ENCODE data around the gene JAZF1. TPM values are rescaled to one million over a fixed set of nuclear protein-coding genes. Genes with fewer than 3 reads are reported as not detected.

The JAZF1 gene
- total RNA-seq, 1 experiment from 2014 or later, result 3.4 TPM

DNA sequence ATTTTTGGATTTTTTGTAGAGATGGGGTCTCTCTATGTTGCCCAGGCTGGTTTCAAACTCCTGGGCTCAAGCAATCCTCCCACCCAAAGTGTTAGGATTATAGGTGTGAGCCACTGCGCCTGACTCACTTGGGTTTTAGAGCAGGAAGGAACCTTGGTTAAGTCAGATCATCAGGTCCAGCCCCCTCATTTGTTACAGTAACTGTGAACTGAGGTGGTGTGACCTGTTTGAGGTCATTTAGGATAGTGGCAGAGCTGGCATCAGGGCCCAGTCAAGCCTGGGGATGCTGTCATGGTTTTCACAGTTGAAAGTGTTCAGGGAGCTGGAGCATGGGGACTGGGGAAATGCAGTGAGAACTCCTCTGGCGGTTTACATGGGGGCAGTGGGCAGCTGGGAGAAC is 281.0 kb downstream of the JAZF1 start:
- TF ChIP-seq SIN3A (IDR thresholded peaks at IDR 0.05; ENCODE audit: low read depth), result no peak
- TF ChIP-seq, protein P1, sequence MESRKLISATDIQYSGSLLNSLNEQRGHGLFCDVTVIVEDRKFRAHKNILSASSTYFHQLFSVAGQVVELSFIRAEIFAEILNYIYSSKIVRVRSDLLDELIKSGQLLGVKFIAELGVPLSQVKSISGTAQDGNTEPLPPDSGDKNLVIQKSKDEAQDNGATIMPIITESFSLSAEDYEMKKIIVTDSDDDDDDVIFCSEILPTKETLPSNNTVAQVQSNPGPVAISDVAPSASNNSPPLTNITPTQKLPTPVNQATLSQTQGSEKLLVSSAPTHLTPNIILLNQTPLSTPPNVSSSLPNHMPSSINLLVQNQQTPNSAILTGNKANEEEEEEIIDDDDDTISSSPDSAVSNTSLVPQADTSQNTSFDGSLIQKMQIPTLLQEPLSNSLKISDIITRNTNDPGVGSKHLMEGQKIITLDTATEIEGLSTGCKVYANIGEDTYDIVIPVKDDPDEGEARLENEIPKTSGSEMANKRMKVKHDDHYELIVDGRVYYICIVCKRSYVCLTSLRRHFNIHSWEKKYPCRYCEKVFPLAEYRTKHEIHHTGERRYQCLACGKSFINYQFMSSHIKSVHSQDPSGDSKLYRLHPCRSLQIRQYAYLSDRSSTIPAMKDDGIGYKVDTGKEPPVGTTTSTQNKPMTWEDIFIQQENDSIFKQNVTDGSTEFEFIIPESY (IDR thresholded peaks at IDR 0.05; ENCODE audit: extremely low read depth, insufficient replicate concordance, low read length), result no peak
- no TSS peak for BruUV-seq (replicated peaks)
- Histone ChIP-seq H3K4me2 (ENCODE audit: low read length) (no peak overlapping the region), H3K79me2 (ENCODE audit: insufficient read depth, low read length) (no peaks in the 10 kb centered on the region), H3K27ac (ENCODE audit: low read depth, low read length) (no peak overlapping the region), H3K9ac (ENCODE audit: low read length) (no peak overlapping the region), H2AFZ (ENCODE audit: low read depth, low read length, poor library complexity, severe bottlenecking) (no peak overlapping the region), H3K4me3 (replicated peaks in 1 of 2; ENCODE audit: low read depth in 1 of 2, low read length in 2 of 2) (no peak overlapping the region), H3K9me3 (ENCODE audit: control insufficient read depth in 1 of 2, insufficient read depth in 1 of 2, low read depth in 1 of 2, low read length in 2 of 2) (no peaks in the 10 kb centered on the region), H3K4me1 (ENCODE audit: control insufficient read depth in 1 of 2, insufficient read depth in 2 of 2, low read length in 2 of 2) (no peaks in the 10 kb centered on the region), H3K27me3 (ENCODE audit: insufficient read depth, low read length) (no peaks in the 10 kb centered on the region), H3K36me3 (ENCODE audit: control insufficient read depth in 1 of 2, insufficient read depth in 2 of 2, low read length in 2 of 2) (no peaks in the 10 kb centered on the region), H3K9me2 (ENCODE audit: insufficient read depth) (no peaks in the 10 kb centered on the region), H4K20me1 (ENCODE audit: insufficient read depth) (no peaks in the 10 kb centered on the region)
- DNase-seq (ENCODE audit: low read depth, low spot score) (no peak), ATAC-seq (no peak)
- POLR2A ChIA-PET, result no interaction called here
- intact Hi-C loops (cut with micrococcal nuclease), result no loop called here
- CTCF ChIA-PET, result no interaction called here
- RAD21 ChIA-PET (ENCODE audit: low non-redundant PET in 1 of 2, low total read pairs in 2 of 2, uncharacterized antibody in 2 of 2, unreplicated experiment in 2 of 2), result no interaction called here

DNA sequence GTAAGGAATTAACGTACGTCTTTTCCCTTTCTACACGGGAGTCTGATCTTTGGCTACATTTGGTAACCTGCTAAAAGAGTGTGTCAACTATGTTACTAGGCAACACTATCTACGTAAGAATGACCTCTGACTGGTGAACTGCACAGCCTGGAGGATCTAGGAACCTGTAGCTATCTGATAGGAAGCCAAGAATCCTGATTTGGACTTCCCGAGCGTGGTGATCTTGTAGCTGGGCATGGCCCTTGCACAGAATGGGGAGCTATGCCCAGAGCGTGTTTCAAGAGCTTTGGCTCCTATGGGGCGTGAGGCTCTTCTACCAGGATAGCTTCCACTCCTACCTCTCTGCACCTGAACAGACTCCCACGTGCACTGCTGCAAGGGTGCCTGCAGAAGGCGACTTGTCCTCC is 283.2 kb downstream of the JAZF1 start:
- DNase-seq (ENCODE audit: low read depth, low spot score) (no peak), ATAC-seq (no peak)
- CTCF ChIA-PET, result no interaction called here
- BruUV-seq (replicated peaks), result no TSS peak
- TF ChIP-seq EZH2phosphoT487 (IDR thresholded peaks at IDR 0.05; ENCODE audit: borderline replicate concordance), result no peak
- TF ChIP-seq JUND (IDR thresholded peaks at IDR 0.05), result no peak
- TF ChIP-seq SP1 (IDR thresholded peaks at IDR 0.05; ENCODE audit: low read depth), result no peak
- TF ChIP-seq RAD21 (IDR thresholded peaks at IDR 0.05; ENCODE audit: low read depth), result no peak
- TF ChIP-seq SIN3A (IDR thresholded peaks at IDR 0.05; ENCODE audit: low read depth), result no peak
- no peak for TF ChIP-seq EGR1 (IDR thresholded peaks at IDR 0.05; ENCODE audit: low read depth)
- no peak for TF ChIP-seq SRF (IDR thresholded peaks at IDR 0.05; ENCODE audit: low read depth)
- no peak for TF ChIP-seq EZH2 (IDR thresholded peaks at IDR 0.05)
- TF ChIP-seq ELF1 (IDR thresholded peaks at IDR 0.05; ENCODE audit: borderline replicate concordance, low read depth), result no peak
- Histone ChIP-seq H3K27ac (ENCODE audit: low read depth, low read length) (no peak overlapping the region), H3K4me3 (replicated peaks in 1 of 2; ENCODE audit: low read depth in 1 of 2, low read length in 2 of 2) (no peak overlapping the region), H3K9ac (ENCODE audit: low read length) (no peak overlapping the region), H3K9me2 (ENCODE audit: insufficient read depth) (no peaks in the 10 kb centered on the region), H3K4me1 (ENCODE audit: control insufficient read depth in 1 of 2, insufficient read depth in 2 of 2, low read length in 2 of 2) (no peaks in the 10 kb centered on the region), H3K36me3 (ENCODE audit: control insufficient read depth in 1 of 2, insufficient read depth in 2 of 2, low read length in 2 of 2) (no peaks in the 10 kb centered on the region), H2AFZ (ENCODE audit: low read depth, low read length, poor library complexity, severe bottlenecking) (no peak overlapping the region), H3K27me3 (ENCODE audit: insufficient read depth, low read length) (no peaks in the 10 kb centered on the region), H4K20me1 (ENCODE audit: insufficient read depth) (no peaks in the 10 kb centered on the region), H3K79me2 (ENCODE audit: insufficient read depth, low read length) (no peaks in the 10 kb centered on the region), H3K4me2 (ENCODE audit: low read length) (no peak overlapping the region), H3K9me3 (ENCODE audit: control insufficient read depth in 1 of 2, insufficient read depth in 1 of 2, low read depth in 1 of 2, low read length in 2 of 2) (no peaks in the 10 kb centered on the region)
- RAD21 ChIA-PET (ENCODE audit: low non-redundant PET in 1 of 2, low total read pairs in 2 of 2, uncharacterized antibody in 2 of 2, unreplicated experiment in 2 of 2), result no interaction called here
- intact Hi-C loops (cut with micrococcal nuclease), result no loop called here
- POLR2A ChIA-PET, result no interaction called here
